ENCODE measurements around the gene LLGL2.

LLGL2 gene

GRCh38 chr17:75553295-75554110 is 28.0 kb downstream of the LLGL2 start:
- no peak for DNase-seq

GRCh38 chr17:75555679-75556153 is 30.2 kb downstream of the LLGL2 start:
- DNase-seq = no peak

GRCh38 chr17:75557075-75557851 is 31.8 kb downstream of the LLGL2 start:
- DNase-seq = peak; percentile 29

GRCh38 chr17:75557852-75558665 is 32.6 kb downstream of the LLGL2 start:
- no peak for DNase-seq

GRCh38 chr17:75558666-75559530 is 33.4 kb downstream of the LLGL2 start:
- DNase-seq = no peak

GRCh38 chr17:75559958-75560533 is 34.5 kb downstream of the LLGL2 start:
- no peak for DNase-seq

- DNase-seq = no peak
These were observed 36.6 kb downstream of the LLGL2 start for GRCh38 chr17:75561927-75562603.

GRCh38 chr17:75563063-75563758 is 37.7 kb downstream of the LLGL2 start:
- no peak for DNase-seq

GRCh38 chr17:75564195-75564594 is 38.7 kb downstream of the LLGL2 start:
- no peak for DNase-seq

- no peak for DNase-seq
These were observed 39.6 kb downstream of the LLGL2 start for GRCh38 chr17:75565066-75565465.

GRCh38 chr17:75565618-75566017 is 40.1 kb downstream of the LLGL2 start:
- DNase-seq = no peak

GRCh38 chr17:75566416-75566815 is 40.9 kb downstream of the LLGL2 start:
- no peak for DNase-seq

GRCh38 chr17:75566834-75567233 is 41.3 kb downstream of the LLGL2 start:
- DNase-seq = no peak

- DNase-seq = no peak
These were observed 43.1 kb downstream of the LLGL2 start for GRCh38 chr17:75568412-75569255.

- no peak for DNase-seq
These were observed 44.7 kb downstream of the LLGL2 start for GRCh38 chr17:75570034-75570676.

- no peak for DNase-seq
These were observed 45.3 kb downstream of the LLGL2 start for GRCh38 chr17:75570772-75571171.

- DNase-seq = no peak
These were observed 45.8 kb downstream of the LLGL2 start for GRCh38 chr17:75571197-75571884.

- no peak for DNase-seq
These were observed 46.4 kb downstream of the LLGL2 start for GRCh38 chr17:75571885-75572215.

Data from NCI-H2107 (cell line).